SK-N-DZ (cell line): Measurements from ENCODE around the gene SLC2A4.

Experiments used
- DNase-seq: peaks from one replicate; pipeline ENCODE4 v3.0.0-alpha.2; 2015; ENCODE audit warnings: low spot score

The SLC2A4 gene

DNA sequence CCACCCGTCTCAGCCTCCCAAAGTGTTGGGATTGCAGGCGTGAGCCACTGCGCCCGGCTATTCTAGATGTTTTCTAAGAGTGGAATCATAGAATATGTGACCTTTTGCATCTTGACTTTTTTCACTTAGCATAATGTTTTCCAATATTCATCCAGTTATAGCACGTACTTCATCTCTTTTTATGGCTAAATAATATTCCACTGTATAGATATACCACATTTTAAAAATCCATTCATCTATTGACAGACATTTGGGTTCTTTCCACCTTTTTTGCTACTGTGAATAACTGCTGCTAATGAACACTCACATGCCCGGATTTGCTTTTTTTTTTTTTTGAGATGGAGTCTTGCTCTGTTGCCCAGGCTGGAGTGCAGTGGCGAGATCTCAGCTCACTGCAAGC is 22.7 kb downstream of the SLC2A4 start:
- no peak for DNase-seq

DNA sequence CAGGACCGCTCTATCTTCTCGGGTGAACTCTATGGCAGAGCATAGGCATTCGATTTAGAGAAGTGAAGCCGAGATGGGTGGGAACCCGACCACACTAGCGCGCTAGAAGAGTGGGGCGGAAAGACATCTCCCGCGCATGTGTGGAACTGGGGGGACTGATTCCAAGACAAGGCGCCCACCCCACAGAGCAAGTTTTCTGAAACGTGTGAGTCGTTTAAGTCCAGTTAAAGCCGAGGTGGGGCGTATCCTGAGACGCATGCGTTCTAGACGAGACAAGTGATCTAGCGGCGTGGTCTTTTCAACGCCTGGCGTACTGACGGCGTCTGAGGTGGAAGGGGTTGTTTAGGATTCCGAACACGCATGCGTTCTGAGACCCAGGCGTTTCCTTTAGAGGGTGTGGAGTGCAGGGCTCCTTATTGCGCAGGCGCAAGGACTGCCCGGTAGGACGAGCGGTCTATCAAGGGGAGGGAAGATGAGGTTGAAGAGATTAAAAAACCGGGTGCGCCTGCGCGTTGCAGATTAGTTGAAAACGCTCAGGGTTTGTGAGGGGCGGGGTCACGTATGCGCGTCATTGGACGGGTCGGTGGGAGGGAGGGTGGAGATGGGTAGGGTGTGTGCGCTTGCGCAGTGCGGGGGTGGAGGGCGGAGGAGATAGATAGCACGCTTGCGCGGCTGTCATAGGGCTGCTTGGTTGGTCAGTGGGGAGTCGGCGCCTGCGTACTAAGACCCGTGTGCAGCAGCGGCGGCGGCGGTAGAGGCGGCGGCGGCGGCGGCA is 25.6 kb downstream of the SLC2A4 start, which contains the start of gene EIF5A:
TSS of gene EIF5A (plus strand) at position 718 of the 775 bp plus-strand sequence. CDS start 2,008 bp downstream, outside the sequence.
- peak; percentile 100 for DNase-seq

DNA sequence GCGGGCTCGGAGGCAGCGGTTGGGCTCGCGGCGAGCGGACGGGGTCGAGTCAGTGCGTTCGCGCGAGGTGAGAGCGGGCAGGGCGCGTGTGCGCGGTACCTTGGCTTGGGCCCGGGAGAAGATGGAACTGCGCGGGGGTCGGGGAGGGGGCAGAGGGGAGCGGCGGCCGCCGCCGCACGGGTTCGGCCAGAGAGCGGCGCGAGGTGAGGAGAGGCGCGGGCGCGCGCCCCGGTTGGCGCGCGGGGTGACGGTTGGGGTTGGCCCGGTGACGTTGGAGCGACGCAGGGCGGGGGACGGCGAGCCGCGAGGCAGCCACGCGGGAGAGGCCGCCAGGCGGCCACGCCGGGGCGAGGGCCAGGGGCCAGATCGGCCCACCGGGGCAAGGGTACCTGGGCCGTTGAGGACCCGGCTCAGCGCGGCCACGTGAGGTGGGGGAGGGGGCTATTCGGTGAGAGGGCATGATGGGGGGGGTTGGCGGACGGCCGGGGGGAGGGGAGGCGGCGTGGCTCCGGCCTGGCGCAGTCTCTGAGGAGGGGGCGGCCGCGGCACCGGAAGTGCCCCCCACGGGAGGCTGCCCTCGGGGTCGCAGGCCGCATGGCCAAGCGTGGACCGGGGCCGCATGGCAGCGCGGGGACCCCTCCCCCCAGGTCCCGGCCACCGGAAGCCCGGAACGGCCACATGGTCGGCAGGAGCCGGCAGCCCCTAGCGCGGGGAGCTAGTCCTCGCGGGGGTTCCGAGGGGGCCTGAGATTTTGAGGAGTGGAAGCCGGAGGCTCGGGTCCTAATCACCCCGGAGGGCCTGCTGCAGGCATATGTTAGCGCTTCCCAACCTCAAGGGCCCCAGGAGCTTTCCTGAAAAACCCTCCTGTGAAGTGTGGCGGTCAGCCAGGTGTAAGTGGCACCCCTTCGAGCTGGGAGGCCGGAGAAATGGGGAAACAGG is 26.4 kb downstream of the SLC2A4 start:
- DNase-seq, result no peak

DNA sequence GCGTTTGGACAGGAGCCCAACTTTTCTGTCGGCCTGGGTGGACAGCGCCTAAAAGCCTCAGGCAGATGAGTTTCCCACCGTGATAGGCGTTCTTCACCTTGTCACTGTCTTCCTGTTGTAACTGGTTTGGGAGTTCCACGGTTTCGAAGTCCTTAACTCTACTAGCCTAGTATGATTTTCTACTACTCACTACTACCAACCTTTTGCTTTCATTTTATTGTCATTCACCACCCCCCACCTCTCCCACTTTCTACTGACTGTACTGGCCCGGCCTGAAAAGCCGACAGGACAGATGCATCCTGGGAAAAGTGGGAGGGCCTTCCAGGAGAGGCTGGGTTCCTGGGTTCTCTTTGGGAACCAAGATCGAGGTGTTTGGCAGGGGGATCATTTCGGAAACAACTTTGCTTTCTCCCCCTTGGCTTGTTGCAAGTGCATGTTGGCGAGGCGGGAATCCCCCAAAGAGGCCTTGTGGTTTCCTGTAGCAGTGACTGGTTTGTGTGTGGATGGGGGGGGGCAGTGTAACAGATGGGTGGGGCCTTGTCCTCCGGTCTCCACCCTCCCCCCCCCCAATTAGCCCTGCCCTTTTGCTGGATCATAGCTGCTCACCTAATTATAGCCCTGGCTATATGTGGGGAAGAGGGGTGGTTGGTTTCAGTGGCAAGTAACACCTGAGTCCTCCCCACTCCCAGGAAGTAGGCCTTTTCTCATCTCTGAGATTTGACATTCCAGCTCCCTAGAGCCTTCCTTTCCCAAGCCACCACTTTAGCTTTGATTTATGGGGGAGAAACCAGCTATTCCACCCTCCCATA is 27.3 kb downstream of the SLC2A4 start:
- peak; percentile 77 for DNase-seq

DNA sequence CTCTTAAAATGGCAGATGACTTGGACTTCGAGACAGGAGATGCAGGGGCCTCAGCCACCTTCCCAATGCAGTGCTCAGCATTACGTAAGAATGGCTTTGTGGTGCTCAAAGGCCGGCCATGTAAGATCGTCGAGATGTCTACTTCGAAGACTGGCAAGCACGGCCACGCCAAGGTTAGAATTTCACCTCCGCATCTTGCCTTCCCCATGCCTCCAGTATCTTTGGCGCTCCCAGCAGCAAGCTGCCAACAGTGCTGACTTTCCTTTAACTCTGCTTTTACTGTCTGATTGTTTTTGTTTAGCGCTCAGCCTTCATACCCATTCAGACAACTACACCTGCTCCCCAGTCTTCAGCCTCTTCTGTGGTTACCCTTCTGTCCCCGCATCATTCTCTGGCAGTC is 28.1 kb downstream of the SLC2A4 start:
- no peak for DNase-seq

DNA sequence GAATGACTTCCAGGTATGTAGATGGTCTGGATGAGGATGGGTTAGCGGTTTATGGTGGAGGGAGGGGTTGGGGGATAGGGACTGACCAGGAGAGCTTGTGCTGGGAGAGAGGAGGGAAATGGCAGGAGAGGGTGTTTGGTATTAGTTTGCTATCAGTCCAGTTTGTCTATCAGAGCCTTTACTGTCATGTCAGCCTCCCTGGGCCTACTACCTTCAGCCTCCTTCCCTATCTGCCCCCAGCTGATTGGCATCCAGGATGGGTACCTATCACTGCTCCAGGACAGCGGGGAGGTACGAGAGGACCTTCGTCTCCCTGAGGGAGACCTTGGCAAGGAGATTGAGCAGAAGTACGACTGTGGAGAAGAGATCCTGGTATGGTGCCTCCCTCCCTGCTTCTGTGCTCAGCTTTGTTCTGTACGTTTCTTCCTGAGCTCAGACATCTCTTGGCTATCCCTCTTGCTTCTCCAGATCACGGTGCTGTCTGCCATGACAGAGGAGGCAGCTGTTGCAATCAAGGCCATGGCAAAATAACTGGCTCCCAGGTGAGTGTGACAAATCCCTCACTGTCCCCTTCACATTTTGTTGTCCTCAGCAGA is 29.7 kb downstream of the SLC2A4 start:
- no peak for DNase-seq

DNA sequence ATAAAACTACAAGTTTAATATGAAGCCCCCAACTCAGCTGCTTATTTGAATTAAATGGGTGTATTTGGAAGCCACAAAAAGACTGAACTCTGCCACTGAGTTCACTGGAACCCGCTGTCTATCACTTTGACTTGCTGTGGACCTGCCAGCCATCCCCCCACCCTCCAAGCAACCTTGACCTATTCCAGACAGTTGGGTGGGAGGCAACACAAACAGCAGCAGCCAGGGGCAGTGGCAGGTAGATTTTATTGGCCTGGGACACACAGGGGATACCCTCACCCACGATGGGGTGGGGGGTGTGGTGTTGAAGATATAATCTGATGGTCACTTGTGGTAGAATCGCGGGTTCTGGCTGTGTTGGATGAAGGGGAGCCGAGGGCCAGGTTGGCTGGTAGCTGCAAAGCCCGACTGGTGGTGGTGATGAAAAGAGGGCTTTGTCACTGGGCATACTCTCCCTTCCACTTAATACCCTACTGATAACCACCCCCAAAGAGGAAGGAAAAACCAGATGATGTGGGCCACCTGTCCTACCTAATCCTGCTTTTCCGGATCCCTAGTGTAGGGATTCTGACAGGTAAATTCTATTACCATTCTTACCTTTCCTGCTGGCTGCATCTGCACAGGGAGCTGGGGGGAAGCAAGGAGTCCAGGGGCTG is 31.0 kb downstream of the SLC2A4 start:
- no peak for DNase-seq

DNA sequence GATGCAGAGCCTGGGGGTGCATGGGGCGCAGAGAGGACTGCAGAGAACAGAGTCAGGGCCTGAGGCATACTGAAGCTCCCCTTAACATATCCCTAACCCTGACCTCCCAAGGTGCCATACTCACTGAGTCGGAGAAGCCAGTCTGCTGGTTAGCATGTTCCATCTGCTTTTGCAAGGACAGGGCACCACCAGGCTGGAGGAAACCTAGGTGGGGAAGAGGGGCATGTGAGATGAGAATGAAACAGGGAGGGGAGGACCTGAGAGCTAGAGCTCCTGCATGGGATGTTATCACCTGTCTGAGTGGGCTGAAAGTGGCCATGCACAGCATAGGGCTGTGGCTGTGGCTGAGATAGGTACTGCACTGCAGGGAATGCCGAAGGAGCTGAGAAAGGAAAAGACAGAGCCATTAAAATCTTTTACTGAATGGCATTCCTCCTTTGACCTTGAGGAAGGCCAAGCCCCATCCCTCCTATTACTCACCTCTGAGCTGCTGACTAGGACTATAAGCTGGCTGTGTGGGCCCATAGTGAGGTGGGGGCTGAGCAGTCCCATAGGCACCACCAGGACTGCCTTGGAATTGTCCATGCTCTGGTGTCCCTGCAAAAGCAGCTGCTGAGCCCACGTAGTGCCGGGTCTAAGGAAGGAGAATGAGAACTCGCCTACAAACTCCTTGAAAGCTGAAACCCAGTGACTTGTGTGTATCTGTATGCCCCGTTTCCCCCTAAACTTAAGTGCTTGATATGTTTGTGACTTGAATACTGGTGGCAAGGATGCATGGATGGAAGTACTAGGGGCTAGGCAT is 31.8 kb downstream of the SLC2A4 start:
- no peak for DNase-seq

DNA sequence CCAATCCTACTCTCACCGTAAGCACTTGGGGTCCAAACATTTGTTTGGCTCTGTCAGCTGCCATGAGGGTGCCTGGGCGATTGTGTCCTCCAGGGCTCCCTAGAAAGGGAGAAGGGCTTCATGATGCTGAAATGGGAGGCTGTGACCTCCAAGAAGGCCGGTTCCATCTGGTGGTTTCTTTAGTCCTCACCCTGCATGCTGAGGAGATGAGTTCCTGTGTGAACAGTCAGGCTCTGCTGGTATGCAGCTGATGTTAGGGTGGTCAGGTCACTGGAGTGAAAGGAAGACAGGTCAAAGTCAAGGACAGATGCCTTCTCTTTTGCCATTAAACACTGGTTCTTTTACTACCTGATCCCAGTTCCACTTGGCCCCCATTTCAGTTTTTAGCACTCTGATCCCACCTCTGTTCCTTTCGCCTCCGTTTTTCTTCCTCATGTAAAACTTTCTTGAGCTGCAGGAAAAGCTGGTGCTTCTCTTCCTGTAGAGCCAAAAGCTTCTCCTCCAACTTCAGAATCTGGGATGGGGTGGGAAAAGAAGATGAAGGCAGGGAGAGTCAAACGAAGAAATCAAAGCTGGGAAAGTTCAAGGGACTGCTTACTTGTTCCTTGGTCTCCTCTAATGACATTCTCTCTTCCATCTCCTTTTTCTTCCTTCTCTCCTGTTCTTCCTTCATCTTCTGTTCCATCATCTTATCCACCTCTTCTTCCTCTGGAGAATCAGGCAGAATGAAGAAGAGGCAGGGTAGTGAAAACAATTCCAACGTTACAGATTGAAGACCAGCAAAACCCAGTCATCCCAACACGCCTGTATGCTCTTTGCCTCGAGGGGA is 32.6 kb downstream of the SLC2A4 start:
- no peak for DNase-seq

DNA sequence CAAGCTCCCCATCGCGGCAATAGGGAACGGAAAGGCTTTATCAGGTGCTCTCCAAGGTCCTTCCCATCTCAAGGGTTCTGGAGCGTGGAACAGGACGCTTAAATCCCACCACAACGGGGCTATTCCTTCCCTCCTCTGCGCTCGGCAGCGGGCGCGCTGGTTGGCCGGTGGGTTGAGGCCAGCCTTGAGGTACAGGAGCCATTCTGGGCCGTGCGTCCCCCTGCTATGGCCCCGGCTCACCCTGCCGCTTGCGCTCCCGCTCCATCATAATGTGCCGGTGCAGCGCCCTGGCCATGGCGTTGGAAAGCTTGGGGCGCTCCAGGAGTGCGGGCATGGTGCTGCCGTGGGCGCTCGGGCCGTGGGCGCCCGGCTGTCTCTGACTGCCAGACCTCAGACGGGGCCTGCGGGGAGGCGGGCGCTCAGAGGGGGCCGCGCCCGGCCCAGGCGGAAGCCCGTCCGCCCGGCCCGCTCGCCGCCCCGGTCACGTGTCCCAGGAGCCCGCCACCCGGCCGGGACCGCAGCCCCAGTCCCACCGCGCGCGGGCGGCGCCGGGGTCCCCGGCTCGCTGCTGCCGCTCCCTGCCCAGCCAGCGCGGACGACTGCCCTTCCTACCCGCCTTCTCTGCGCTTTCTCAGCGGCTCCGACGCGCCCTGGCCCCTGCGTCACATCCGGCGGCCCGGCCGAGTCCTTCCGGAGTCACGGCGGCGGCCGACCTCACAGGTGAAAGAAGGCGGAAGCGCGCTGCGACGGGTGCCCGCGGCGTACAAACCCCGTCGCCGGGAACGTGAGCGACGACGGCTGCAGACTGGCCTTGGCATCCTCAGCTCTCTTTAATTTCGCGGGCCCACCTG is 33.4 kb downstream of the SLC2A4 start, which contains the start of gene GPS2:
TSS of gene GPS2 (minus strand) at position 642 of the 851 bp plus-strand sequence. CDS start at position 334, 308 bp downstream.
- DNase-seq, result peak; percentile 87

DNA sequence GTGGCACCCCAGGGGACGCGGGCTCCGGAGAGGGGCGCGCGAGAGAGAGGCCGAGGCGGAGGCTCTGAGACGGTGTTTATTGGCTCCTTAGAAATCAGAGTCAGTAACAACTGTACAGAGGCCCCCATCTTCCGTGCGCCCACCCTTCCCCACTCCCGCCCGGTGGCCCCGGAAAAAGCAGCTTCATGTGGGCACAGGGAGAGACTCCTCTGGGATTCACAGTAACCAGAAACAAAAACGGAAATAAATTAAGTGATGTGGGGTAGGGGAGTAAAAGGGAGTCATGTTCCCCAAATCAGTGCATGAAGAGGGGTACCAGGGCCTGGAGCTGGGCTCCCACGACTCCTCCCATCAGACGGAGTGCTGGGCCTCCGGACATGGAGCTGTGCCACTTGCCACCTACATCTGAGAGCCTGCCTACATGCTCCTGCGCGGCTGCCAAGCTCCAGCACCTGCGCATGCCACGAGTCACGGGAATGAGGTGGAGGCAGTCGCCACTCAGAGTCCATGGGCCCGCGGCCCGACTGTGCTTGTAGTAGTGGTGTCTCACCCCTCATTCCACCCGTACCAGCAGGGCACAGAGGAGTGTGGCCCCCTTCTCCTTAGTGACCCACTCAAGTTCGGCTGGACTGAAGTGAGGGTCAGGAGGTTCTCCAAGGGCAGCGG is 34.2 kb downstream of the SLC2A4 start:
- no peak for DNase-seq

DNA sequence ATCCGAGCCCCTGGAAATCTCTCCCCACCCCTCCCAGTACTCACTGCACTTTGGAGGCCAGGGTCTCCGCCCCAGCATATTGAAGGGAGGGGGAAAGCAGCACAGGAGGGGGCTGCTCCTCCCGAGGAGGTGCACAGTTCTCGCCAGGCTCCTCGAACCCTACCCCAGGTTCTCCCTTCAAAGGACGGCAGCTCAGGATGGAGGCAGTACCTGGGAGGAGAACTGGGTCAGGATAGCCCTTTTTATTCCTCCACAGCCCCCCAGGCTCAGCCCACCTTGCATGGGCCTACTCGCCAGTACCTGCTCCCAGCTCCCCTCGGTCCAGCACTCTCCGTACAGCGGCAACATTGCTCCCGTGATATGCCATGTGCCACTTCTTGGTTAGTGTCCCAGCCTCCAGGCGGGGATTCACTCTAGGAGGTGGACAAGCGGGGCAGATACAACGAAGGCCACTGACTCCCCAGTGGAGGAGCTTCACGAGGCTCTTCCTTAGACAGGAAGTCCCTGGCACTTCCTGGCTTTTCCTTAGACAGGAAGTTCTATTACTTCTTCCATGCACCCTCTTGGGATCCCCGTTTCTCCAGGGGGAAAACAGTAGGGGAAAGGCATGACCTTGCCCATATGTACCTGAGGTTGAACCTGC is 35.8 kb downstream of the SLC2A4 start:
- DNase-seq, result no peak

DNA sequence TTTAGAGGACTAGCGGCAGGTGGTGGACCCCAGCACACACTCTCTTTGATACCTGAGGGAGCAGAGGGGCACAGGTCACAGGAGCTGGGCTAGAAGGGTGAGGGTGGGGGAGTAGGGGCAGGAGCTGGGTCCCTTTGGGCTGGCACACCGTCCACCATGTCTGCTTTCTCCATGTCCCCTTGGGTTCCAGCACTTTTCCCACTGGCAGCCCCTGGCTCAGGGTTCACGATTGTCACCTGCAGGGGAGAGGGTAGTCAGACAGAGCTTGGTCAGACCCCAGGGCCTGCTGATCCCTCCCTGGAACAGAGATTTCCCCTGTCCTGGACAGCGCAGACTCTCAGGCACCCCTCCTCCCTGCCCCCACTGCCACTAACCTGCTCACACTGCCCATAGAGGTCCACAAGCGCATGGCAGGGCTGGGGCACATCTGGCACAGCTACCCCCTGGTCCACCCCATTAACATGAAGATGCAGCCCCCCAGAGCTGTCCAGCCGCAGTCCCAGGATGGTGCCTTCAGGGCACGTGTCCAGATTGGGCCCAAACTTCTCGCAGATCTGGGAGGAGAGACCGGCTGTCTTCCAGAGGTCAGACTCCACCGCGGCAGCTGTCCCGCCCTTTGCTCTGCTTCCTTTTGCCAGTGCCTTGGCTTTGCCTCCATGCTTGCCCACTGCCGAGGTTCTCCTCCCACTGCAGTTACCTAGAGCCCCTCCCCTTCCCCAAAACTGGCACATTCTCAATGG is 36.8 kb downstream of the SLC2A4 start:
- DNase-seq, result no peak

DNA sequence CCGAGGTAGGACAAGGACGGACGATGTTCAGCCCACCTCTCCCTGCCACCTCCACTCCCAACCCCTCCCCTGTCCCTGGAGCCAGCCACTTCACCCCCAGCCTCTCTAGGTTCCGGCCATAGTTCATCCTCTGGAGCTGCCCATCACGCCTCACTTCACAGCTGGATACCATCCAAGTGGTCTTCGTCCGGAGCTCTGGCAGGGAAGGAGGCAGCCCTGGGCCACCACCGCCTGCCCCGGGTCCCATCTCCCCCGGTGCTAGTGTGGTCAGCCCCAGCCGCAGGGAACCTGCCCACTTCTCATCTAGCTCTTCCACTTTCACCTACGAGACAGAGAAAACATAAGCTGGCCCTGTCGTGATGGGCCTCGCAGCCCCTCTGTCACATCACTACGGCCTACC is 39.9 kb downstream of the SLC2A4 start:
- no peak for DNase-seq

DNA sequence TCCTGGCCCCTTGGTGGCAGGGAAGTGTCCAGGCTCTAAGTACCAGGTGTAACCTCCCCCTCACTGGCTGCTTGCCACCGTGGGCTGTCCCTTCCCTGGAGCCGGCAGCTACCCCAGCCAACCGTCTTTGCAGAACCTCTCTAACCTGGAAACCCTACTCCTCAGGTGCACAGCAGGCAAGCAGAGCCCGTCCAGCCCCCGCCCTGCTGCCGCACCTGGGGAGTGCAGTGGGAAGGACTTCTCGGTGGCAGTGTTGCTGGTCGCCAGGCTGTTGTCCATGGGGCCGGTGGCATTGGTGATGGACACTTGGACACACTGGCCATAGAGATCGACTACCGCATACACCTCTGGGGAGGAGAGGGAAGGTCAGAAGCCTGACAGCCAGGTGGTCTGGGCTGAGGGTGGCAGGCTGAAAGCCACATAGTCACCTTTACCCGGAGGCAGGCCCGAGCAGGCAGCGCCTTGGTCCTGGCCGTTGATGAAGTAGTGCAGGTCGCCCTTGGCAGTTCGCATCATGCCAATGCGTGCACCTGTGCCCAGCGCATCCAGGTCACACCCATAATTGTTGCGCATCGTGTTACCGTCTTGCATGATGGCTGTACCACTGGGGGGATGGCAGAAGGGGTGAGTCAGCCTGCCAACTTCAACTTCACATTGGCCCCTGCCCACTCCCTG is 41.1 kb downstream of the SLC2A4 start:
- no peak for DNase-seq
